Activated CD8-positive, alpha-beta memory T cell treated with anti-CD3 and anti-CD28 coated beads, Interleukin-2, amount 50 U/mL, for 1 hour (primary cell): ENCODE results near the gene TPX2.

Experiments
- DNase-seq: peaks from one replicate; pipeline ENCODE4 v3.0.0-alpha.2; 2020; ENCODE audit errors: extremely low read depth

TPX2 gene

GRCh38 chr20:31833130-31833930 is 94.2 kb downstream of the TPX2 start:
- no peak for DNase-seq

- DNase-seq = no peak
Measured at GRCh38 chr20:31833931-31834521, 94.9 kb downstream of the TPX2 start.

- DNase-seq = no peak
Measured at GRCh38 chr20:31835554-31835953, 96.5 kb downstream of the TPX2 start.

GRCh38 chr20:31835977-31836852 is 97.1 kb downstream of the TPX2 start:
- no peak for DNase-seq

GRCh38 chr20:31836853-31837608 is 97.9 kb downstream of the TPX2 start:
- DNase-seq = no peak

GRCh38 chr20:31837896-31838397 is 98.9 kb downstream of the TPX2 start:
- no peak for DNase-seq

- DNase-seq = no peak
Measured at GRCh38 chr20:31838646-31839292, 99.7 kb downstream of the TPX2 start.

- DNase-seq = no peak
Measured at GRCh38 chr20:31839782-31840487, 100.8 kb downstream of the TPX2 start.

- DNase-seq = no peak
Measured at GRCh38 chr20:31840906-31841816, 102.1 kb downstream of the TPX2 start.

GRCh38 chr20:31841928-31842327 is 102.8 kb downstream of the TPX2 start:
- no peak for DNase-seq

GRCh38 chr20:31842471-31843157 is 103.5 kb downstream of the TPX2 start:
- DNase-seq = no peak

GRCh38 chr20:31843288-31843687 is 104.2 kb downstream of the TPX2 start:
- no peak for DNase-seq

GRCh38 chr20:31843881-31844280 is 104.8 kb downstream of the TPX2 start:
- DNase-seq = no peak

GRCh38 chr20:31844737-31845299 is 105.7 kb downstream of the TPX2 start:
- no peak for DNase-seq

- no peak for DNase-seq
Measured at GRCh38 chr20:31845300-31845863, 106.3 kb downstream of the TPX2 start, which contains the start of gene FOXS1. Gene FOXS1, minus strand, starts transcription at chr20:31845604. Its CDS starts 62 bp downstream, at chr20:31845542.

GRCh38 chr20:31846793-31847138 is 107.7 kb downstream of the TPX2 start:
- DNase-seq = no peak

GRCh38 chr20:31848088-31848999 is 109.3 kb downstream of the TPX2 start:
- DNase-seq = no peak
